Left ventricle myocardium inferior (tissue), 1 donor: ENCODE results near the gene APLF. TPM values are rescaled to one million over a fixed set of nuclear protein-coding genes. Genes with fewer than 3 reads are reported as not detected.
A peak's percentile ranks its signal among the peaks of the same experiment; 100 is the strongest.

Experiments used
- DNase-seq: peaks from one replicate; pipeline ENCODE4 v3.0.0-alpha.2; 2020
- H3K27ac ChIP-seq: fragments of 200-600 bp; replicated peaks from 2 replicates; pipeline ENCODE4 v1.8.0; 2021
- H3K27me3 ChIP-seq: fragments of 200-600 bp; 2 replicates; pipeline ENCODE4 v1.8.0; 2021; ENCODE audit warnings: low read depth
- H3K36me3 ChIP-seq: fragments of 200-600 bp; 2 replicates; pipeline ENCODE4 v1.8.0; 2021
- H3K4me1 ChIP-seq: fragments of 200-600 bp; 2 replicates; pipeline ENCODE4 v1.8.0; 2021
- H3K4me3 ChIP-seq: fragments of 200-600 bp; 2 replicates; pipeline ENCODE4 v1.8.0; 2021; ENCODE audit warnings: mild to moderate bottlenecking, moderate library complexity
- H3K9me3 ChIP-seq: fragments of 200-600 bp; replicated peaks from 2 replicates; pipeline ENCODE4 v1.8.0; 2021
- intact Hi-C: fragments of 100-400 bp; cut with micrococcal nuclease; formaldehyde crosslinking; loops from one replicate; pipeline ENCODE4 v1.11.0; 2022
- total RNA-seq: library from RNA; stranded (reverse); fragmentation: NEBNext Ultra II Directional; extraction: Animal tissue kit (Norgen Biotek cat#: 25700); gene quantifications from one replicate; pipeline ENCODE4 v1.2.1, GENCODE V29; 2021
- TF ChIP-seq, protein P1 (sequence below): fragments of 200-600 bp; IDR thresholded peaks from 2 replicates; pipeline ENCODE4 v1.8.0; 2021; ENCODE audit warnings: antibody characterized with exemption, mild to moderate bottlenecking, borderline replicate concordance
- donor health status: DM: no; HTN: yes; CAD: no; lungs with severe emphysema.

Gene APLF
- total RNA-seq, 1 donor from 2014 or later, result 4.8 TPM

DNA sequence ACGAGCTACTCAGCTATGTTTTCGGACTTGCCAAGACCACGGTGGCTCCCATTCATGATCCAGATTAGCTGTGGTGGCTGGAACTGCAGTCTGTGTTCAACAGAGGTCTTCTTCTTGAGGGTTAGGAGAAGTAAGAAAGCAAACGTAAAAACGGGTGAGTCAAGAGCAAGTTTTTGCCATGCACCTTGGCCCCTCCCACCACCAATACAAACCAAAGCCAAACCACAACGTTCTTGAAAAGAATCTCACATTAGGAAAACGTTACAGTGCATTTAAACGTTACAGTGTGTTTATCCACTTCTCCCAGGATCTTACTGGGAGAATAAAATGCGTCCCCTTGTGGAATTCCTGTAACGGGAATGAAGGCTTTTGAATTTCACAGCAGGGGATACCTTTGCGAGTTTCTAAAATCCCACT is 1.0 kb upstream of the APLF start:
- H3K4me3 ChIP-seq, result peak overlapping the region; percentile 90
- H3K27me3 ChIP-seq, result no peaks in the 10 kb centered on the region
- no peaks in the 10 kb centered on the region for H3K36me3 ChIP-seq
- no peak for DNase-seq
- peak overlapping the region; percentile 88 for H3K27ac ChIP-seq
- intact Hi-C loops, result loop anchor here (10.0 kb wide), 1 partner anchor 458 kb away; no protein-coding TSS in a partner anchor
- H3K4me1 ChIP-seq, result peaks cover 35% of the 10 kb centered on the region
- H3K9me3 ChIP-seq, result no peaks in the 10 kb centered on the region
- TF ChIP-seq, protein P1, sequence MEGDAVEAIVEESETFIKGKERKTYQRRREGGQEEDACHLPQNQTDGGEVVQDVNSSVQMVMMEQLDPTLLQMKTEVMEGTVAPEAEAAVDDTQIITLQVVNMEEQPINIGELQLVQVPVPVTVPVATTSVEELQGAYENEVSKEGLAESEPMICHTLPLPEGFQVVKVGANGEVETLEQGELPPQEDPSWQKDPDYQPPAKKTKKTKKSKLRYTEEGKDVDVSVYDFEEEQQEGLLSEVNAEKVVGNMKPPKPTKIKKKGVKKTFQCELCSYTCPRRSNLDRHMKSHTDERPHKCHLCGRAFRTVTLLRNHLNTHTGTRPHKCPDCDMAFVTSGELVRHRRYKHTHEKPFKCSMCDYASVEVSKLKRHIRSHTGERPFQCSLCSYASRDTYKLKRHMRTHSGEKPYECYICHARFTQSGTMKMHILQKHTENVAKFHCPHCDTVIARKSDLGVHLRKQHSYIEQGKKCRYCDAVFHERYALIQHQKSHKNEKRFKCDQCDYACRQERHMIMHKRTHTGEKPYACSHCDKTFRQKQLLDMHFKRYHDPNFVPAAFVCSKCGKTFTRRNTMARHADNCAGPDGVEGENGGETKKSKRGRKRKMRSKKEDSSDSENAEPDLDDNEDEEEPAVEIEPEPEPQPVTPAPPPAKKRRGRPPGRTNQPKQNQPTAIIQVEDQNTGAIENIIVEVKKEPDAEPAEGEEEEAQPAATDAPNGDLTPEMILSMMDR, result peak; percentile 11

DNA sequence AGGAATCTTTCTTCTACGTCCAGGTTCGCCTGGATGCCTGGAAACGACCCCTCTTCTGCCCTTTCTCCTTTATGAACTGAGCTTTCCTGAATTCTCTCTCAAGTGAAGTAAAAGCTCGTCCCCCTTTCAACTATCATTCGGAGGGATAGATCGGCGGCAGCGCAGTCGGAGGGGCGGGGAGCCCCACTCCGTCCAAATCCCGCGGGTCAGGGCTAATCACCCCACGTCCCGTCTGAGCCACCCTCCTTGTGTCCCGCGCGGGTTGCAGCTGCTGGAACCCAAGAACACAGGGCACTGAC is 658 bp upstream of the APLF start:
- no peak for DNase-seq
- intact Hi-C loops, result loop anchor here (10.0 kb wide), 1 partner anchor 458 kb away; no protein-coding TSS in a partner anchor
- Histone ChIP-seq H3K4me3 (peak overlapping the region; percentile 90), H3K27me3 (no peaks in the 10 kb centered on the region), H3K4me1 (peaks cover 35% of the 10 kb centered on the region), H3K36me3 (no peaks in the 10 kb centered on the region), H3K27ac (peak overlapping the region; percentile 88), H3K9me3 (no peaks in the 10 kb centered on the region)
- TF ChIP-seq, protein P1, result no peak

DNA sequence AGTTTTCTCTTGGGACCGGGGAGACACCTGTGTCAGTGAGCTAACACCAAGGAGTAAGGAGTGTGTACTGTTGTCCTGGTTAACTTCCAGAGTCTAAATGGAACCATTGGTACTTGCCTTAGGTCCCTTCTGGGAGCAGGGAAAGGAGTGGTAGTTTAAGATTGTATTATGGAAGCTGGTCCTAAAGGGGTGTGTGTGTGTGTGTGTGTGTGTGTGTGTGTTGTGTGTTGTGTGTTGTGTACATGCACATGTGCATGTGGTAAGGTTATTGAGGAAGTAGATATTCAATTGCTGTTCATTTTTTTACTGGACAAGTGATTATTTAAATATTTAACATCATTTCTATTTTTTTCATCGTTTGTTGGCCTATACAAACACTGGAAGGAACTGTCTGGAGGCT is 1.4 kb downstream of the APLF start:
- Histone ChIP-seq H3K36me3 (no peaks in the 10 kb centered on the region), H3K27me3 (no peaks in the 10 kb centered on the region), H3K4me1 (peaks cover 29% of the 10 kb centered on the region), H3K4me3 (peak overlapping the region; percentile 90), H3K9me3 (no peaks in the 10 kb centered on the region), H3K27ac (no peak overlapping the region)
- TF ChIP-seq, protein P1, result no peak
- DNase-seq, result no peak
- intact Hi-C loops, result loop anchor here (10.0 kb wide), 1 partner anchor 456 kb away; no protein-coding TSS in a partner anchor

DNA sequence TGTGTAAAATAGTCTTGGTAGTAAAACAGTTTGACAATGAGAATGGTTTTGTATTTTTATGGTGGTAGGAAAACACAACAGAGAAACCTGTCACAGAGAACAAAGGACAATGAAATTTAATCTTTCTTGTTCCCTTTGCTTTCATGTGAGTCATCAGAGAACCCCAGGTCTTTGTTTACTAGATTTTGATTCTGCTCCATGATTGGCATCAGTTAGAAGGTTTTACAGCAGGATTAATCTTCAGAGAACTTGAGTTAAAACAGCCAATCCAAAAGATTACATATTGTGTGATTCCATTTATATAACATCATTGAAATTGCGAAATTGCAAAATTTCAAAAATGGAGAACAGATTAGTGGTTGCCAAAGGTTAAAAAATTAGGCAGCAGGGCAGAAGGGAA is 2.5 kb downstream of the APLF start:
- H3K9me3 ChIP-seq, result no peaks in the 10 kb centered on the region
- H3K27me3 ChIP-seq, result no peaks in the 10 kb centered on the region
- no peaks in the 10 kb centered on the region for H3K36me3 ChIP-seq
- intact Hi-C loops, result loop anchor here (10.0 kb wide), 1 partner anchor 455 kb away; no protein-coding TSS in a partner anchor
- TF ChIP-seq, protein P1, result no peak
- H3K4me3 ChIP-seq, result no peak overlapping the region
- no peak for DNase-seq
- H3K4me1 ChIP-seq, result peaks cover 29% of the 10 kb centered on the region
- no peak overlapping the region for H3K27ac ChIP-seq

DNA sequence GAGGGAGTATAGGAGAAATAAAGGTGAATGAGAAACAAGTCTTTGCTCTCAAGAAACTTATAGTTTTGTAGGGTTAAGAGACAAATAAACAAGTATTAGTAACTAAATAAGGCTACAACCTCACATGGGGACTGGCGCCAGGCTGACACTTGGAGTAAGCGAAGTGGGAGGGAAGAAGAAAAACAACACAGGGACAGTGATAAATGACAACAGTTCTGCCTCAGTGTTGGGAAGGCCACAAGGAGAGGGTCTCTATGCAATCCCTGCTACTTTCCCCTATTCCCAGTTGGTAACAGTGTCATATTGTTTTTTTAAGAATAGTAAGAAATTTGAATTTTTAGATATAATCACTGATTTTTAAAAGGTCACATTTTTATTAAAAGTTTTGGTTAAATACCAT is 4.0 kb downstream of the APLF start:
- Histone ChIP-seq H3K4me3 (no peak overlapping the region), H3K27me3 (no peaks in the 10 kb centered on the region), H3K27ac (no peak overlapping the region), H3K9me3 (no peaks in the 10 kb centered on the region), H3K4me1 (peaks cover 20% of the 10 kb centered on the region), H3K36me3 (no peaks in the 10 kb centered on the region)
- TF ChIP-seq, protein P1, result no peak
- DNase-seq, result no peak
- intact Hi-C loops, result no loop called here
